Measurements from ENCODE around the gene SLC35F1. TPM values are rescaled to one million over a fixed set of nuclear protein-coding genes. Genes with fewer than 3 reads are reported as not detected.
"Not testable (repeated sequence)": the region's sequence is repeated elsewhere in the genome, so short reads cannot be mapped to it uniquely, and the experiment has no call there.

SLC35F1 gene
- total and polyA plus RNA-seq, 8 donors, result under 0.01 to 6.8 (median 0.38) TPM; not detected in 2

DNA sequence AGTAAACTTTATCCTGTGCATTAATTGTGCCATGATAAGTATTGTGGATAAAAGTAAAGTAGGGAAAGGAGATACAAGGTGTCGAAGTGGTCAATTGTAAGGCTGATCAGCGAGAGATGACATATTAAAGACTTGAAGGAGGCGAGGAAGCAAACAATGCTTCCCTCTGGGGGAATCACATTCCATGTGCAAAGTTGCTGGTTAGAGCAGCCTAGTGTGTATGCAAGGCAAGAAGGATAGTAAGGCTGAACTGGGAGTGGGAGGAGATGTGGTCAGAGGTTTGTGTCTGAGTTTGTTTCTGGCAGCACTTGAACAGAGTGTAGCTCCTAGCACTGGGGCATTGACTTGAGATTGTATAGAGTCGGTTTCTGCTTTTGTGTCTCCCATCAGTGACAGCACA lies 122.9 kb downstream of the SLC35F1 start:
- Histone ChIP-seq H3K36me3 (no peaks in the 10 kb centered on the region), H3K4me3 (no peak overlapping the region), H3K9me3 (peaks cover 0 to 8% (median 0%) of the 10 kb centered on the region in 4 donors), H3K27me3 (no peaks in the 10 kb centered on the region), H3K27ac (no peak overlapping the region), H3K4me1 (no peaks in the 10 kb centered on the region)
- TF ChIP-seq, protein P1, sequence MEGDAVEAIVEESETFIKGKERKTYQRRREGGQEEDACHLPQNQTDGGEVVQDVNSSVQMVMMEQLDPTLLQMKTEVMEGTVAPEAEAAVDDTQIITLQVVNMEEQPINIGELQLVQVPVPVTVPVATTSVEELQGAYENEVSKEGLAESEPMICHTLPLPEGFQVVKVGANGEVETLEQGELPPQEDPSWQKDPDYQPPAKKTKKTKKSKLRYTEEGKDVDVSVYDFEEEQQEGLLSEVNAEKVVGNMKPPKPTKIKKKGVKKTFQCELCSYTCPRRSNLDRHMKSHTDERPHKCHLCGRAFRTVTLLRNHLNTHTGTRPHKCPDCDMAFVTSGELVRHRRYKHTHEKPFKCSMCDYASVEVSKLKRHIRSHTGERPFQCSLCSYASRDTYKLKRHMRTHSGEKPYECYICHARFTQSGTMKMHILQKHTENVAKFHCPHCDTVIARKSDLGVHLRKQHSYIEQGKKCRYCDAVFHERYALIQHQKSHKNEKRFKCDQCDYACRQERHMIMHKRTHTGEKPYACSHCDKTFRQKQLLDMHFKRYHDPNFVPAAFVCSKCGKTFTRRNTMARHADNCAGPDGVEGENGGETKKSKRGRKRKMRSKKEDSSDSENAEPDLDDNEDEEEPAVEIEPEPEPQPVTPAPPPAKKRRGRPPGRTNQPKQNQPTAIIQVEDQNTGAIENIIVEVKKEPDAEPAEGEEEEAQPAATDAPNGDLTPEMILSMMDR (IDR thresholded peaks at IDR 0.05), result no peak
- TF ChIP-seq POLR2AphosphoS5 (IDR thresholded peaks at IDR 0.05), result no peak
- TF ChIP-seq EP300 (IDR thresholded peaks at IDR 0.05), result no peak
- no peak for TF ChIP-seq POLR2A (IDR thresholded peaks at IDR 0.05)
- WGBS, 5 donors, result 71 to 82% (median 76%) methylated on average over 4 of the region's 4 CpGs
- DNase-seq, result no peak
- intact Hi-C loops (cut with DNase I; ENCODE audit: low total_unique reads), result no loop called here

DNA sequence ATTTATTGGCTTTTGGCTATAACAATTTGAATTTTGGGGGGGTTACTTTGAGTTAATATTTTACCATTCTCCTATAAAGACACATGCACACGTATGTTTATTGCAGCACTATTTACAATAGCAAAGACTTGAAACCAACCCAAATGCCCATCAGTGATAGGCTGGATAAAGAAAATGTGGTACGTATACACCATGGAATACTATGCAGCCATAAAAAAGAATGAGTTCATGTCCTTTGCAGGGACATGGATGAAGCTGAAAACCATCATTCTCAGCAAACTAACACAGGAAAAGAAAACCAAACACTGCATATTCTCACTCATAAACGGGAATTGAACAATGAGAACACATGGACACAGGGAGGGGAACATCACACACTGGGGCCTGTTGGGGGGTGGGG lies 130.4 kb downstream of the SLC35F1 start:
- H3K4me3 ChIP-seq; H3K27me3 ChIP-seq; H3K27ac ChIP-seq; H3K36me3 ChIP-seq; intact Hi-C loops (cut with DNase I; ENCODE audit: low total_unique reads); H3K4me1 ChIP-seq; DNase-seq: not testable (repeated sequence)
- peaks cover 0 to 33% (median 3%) of the 10 kb centered on the region in 4 donors for H3K9me3 ChIP-seq
- WGBS, 5 donors, result 88 to 92% (median 91%) methylated on average over 3 of the region's 3 CpGs

- H3K27me3 ChIP-seq, result no peaks in the 10 kb centered on the region
- H3K27ac ChIP-seq, result no peak overlapping the region
- intact Hi-C loops (cut with DNase I; ENCODE audit: low total_unique reads), result no loop called here
- WGBS, 5 donors, result 71 to 81% (median 76%) methylated on average over 4 of the region's 4 CpGs
- no peaks in the 10 kb centered on the region for H3K4me1 ChIP-seq
- H3K4me3 ChIP-seq, result no peak overlapping the region
- peaks cover 0 to 5% (median 0%) of the 10 kb centered on the region in 4 donors for H3K9me3 ChIP-seq
- DNase-seq, result peak in 1 of 2 donors; percentile 6
- TF ChIP-seq POLR2AphosphoS5 (IDR thresholded peaks at IDR 0.05), result no peak
- no peak for TF ChIP-seq EP300 (IDR thresholded peaks at IDR 0.05)
- TF ChIP-seq, protein P1 (IDR thresholded peaks at IDR 0.05), result no peak
- no peak for TF ChIP-seq POLR2A (IDR thresholded peaks at IDR 0.05)
- H3K36me3 ChIP-seq, result no peaks in the 10 kb centered on the region
Observed at GRCh38 chr6:118042855-118043254, 135.8 kb downstream of the SLC35F1 start.

DNA sequence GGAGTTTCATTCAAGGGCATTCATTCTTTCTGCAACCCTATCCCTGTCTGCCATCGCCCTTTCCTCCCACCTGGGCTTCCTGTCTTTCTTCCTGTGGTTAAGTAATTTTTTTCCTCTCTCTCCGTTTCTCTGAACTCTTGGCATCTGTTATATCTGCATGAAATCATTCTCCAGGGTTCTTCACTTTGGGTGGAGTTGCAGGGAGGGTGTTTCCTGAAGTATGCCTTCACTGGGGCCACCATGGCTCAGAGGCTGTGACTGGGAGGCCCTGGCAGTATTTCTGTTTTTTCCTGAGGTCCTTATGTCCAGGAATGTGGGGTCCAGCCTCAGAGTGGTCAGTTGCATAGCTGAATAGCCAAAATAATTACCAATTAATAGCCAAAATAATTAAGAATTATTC lies 137.2 kb downstream of the SLC35F1 start:
- intact Hi-C loops (cut with DNase I; ENCODE audit: low total_unique reads), result no loop called here

GRCh38 chr6:118054082-118054481 lies 147.0 kb downstream of the SLC35F1 start:
- Histone ChIP-seq H3K27ac (no peak overlapping the region), H3K27me3 (no peaks in the 10 kb centered on the region), H3K4me3 (no peak overlapping the region), H3K36me3 (no peaks in the 10 kb centered on the region), H3K4me1 (no peaks in the 10 kb centered on the region), H3K9me3 (no peaks in the 10 kb centered on the region)
- DNase-seq, result no peak
- TF ChIP-seq POLR2A (IDR thresholded peaks at IDR 0.05) (no peak), EP300 (IDR thresholded peaks at IDR 0.05) (no peak), POLR2AphosphoS5 (IDR thresholded peaks at IDR 0.05) (no peak)
- TF ChIP-seq, protein P1 (IDR thresholded peaks at IDR 0.05), result no peak
- intact Hi-C loops (cut with DNase I; ENCODE audit: low total_unique reads), result no loop called here
- 78 to 91% (median 88%) methylated on average over 1 of the region's 1 CpG for WGBS, 5 donors

More for the DNA sequence above, 137.2 kb downstream of the SLC35F1 start:
- TF ChIP-seq, protein P1 (IDR thresholded peaks at IDR 0.05), result no peak
- H3K4me1 ChIP-seq, result no peaks in the 10 kb centered on the region
- H3K4me3 ChIP-seq, result no peak overlapping the region
- H3K27ac ChIP-seq, result no peak overlapping the region
- DNase-seq, result no peak
- no peaks in the 10 kb centered on the region for H3K36me3 ChIP-seq
- H3K9me3 ChIP-seq, result peaks cover 0 to 4% (median 0%) of the 10 kb centered on the region in 4 donors
- 35 to 53% (median 47%) methylated on average over 2 of the region's 2 CpGs for WGBS, 5 donors
- no peaks in the 10 kb centered on the region for H3K27me3 ChIP-seq
